Putamen (tissue), 1 donor: Measurements from ENCODE around the gene ZFTA.
"Not testable (repeated sequence)": the region's sequence is repeated elsewhere in the genome, so short reads cannot be mapped to it uniquely, and the experiment has no call there.

Source experiments
- DNase-seq: peaks from one replicate; pipeline ENCODE4 v3.0.0-alpha.2; 2016; ENCODE audit warnings: low spot score

The ZFTA gene

DNA sequence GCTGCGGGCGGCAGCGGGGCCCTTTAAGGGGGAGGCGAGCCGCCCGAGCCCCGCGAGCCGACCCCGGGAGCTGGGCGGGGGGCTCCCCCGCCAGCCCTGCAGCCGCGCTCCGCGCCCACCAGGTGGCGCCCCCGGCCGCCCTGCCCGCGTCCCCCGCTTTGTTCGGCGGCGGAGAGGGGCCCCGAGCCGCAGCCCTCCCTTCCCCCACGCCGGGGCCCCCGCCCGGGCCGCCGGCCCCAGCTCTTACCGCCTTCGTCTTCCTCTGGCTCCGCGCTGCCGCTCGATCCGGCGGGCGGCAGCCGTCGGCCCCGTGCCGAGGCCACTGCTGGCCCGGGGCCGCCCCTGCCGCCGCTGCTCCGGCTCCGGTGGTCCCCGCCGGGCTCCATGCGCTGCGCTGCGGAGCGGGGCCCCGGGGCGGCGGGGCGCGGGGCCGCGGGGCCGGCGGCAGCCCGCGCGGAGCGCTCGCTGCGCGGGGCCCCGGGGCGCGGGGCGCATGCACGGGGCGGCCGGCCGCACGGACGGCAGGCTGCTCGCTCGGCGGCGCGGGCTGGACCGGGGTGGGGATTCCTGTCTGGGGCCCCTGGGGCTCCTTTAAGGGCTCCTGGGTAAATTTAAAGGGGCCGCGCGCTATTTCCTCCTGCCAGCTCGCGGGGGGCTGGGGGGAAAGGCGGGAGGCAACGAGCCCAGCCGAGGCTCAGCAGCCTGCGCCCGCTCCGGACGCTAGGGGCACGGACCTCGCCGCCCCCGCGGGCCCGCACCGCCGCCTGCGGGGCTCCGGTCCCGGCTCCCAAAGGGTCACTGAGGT is at the start of gene ZFTA:
Gene ZFTA (minus strand): TSS at position 539 of the 805 bp plus-strand sequence. CDS start 153 bp downstream, at position 386.
- DNase-seq = no peak

DNA sequence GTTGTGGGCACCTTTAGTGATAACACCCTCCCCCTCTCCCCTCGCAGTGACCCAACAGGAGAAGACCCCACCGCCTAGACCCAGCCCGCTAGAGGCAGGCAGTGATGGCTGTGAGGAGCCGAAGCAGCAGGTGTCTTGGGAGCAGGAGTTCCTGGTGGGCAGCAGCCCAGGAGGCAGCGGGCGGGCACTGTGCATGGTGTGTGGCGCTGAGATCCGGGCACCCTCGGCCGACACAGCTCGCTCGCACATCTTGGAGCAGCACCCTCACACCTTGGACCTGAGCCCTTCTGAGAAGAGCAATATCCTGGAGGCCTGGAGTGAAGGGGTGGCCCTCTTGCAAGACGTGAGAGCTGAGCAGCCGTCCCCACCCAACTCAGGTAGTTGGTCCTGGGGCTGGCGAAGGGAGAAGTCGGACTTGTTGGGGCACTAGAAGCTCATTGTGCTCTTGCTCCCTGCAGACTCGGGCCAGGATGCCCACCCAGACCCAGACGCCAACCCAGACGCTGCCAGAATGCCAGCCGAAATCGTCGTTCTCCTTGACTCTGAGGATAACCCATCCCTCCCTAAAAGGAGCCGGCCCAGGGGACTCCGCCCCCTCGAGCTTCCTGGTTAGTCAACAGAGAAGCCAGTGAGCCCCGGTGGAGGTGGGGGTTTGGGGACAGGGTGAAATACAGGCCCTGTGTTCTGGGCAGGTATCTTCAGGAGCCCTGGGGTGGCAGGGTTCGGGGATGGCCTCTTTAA is 49.4 kb upstream of the ZFTA start:
- DNase-seq = no peak

DNA sequence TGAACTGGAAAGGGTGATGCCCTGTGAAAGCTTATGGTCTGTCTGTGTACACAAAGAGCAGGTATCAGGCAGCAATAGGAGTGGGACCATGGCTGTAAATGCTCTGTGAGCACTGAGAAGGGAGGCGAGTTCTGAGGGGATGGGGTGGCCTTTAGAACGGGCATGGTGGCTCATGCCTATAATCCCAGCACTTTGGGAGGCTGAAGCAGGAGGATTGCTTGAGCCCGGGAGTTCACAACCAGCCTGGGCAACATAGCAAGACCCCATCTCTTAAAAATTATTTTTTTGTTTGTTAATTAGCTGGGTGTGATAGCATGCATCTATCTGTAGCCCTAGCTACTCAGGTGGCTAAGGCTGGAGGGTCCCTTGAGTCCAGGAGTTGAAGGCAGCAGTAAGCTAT is 48.2 kb upstream of the ZFTA start:
- DNase-seq = no peak

DNA sequence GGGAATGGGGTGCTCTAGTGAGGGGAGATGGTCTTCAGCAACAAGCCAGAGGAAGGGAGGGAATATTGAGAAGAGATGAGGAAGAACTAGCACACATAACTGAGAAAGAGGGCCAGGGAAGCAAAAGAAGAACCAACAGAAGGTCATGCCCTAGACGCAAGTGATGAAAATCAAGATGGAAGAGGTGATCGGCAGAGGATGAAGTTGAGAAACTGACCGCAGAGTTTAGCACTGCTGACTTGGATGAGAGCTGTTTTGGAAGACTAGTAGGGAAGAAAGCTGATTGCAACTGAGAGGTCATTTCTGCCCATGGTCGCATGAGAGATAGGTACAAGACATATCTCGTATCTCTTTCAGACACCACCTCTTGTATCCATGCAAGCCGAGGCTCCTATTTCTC is 47.6 kb upstream of the ZFTA start:
- no peak for DNase-seq

DNA sequence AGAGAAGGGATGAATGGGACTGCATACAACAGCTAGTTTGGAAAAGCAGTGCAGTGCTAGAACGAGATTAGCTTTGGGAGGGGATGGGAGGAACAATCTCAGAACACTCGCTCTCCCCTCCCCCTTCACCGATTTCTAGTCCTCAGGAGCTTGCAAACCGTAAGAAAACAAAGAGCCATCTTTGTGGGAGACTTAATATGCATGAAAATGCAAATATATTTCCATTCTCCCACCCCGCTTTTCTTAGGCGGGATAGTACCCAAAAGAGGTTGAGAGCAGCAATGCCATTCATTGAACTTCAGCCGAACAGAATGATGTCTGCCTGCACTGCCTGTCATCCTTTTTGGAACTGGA is 45.8 kb upstream of the ZFTA start:
- no peak for DNase-seq

DNA sequence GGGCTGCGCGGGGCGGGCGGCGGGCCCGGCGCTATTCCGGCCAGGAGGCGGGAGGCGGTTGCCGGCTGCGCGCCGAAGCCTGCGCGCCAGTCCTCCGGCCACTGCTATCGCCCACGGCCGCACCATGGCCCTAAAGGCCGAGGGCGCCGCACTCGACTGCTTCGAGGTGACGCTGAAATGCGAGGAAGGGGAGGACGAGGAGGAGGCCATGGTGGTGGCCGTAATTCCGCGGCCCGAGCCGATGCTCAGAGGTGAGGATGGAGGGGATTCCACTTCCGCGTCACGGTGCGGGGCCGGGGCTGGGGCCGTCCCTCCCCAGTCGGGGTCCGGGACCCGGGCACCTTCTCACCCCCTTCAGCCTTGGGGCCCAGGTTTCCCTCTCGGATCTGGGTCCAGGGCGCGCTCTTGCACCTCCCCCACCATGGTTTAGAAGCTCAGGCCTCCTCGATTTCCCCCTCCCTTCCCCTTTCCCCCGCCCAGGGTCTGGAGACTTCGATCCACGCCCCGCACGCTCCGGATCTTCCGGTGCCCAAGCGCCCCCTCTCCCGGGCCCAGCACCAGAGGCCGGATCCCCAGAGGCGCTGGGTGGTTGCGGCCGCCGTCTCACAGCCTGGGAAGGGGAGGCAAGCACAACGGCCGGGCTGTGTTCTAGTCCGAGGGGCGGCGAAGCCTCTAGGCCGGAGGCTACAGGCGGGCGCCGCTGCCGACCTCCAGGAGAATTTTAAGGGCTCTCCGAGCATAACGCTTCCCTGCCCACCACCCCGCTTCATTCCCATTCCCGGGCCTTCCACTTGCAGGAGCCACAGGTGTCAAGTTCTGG is 45.2 kb upstream of the ZFTA start:
- peak; percentile 39 for DNase-seq

DNA sequence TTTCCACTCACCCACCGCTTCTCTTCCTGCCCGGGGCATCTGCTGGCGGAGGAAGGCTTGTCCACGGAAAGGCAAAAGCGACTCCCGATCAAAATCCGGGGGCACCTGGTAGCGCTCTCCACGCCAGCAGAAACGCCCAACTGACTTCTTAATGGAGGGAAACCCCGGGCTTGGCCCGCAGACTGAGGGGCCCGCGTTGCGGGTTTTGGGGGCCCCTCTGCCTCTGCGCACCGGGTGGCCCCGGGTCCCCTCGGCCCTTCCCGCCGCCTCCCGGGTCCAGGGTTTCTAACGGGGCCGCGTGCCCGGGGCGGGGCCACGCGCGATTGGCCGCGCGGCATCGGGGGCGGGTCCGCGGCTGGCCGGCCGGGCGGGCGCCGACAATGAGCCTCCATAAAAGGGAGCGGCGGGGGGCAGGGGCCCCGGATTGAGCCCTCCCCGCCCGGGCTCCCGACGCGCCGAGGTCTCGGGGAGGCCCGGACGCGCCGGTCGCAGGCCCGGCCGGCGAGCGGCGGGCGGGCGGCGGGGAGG is 44.5 kb upstream of the ZFTA start, which contains the start of gene SPINDOC:
Gene SPINDOC (plus strand): TSS at position 422 of the 528 bp plus-strand sequence. CDS start 231 bp downstream, outside the sequence.
- peak; percentile 82 for DNase-seq

DNA sequence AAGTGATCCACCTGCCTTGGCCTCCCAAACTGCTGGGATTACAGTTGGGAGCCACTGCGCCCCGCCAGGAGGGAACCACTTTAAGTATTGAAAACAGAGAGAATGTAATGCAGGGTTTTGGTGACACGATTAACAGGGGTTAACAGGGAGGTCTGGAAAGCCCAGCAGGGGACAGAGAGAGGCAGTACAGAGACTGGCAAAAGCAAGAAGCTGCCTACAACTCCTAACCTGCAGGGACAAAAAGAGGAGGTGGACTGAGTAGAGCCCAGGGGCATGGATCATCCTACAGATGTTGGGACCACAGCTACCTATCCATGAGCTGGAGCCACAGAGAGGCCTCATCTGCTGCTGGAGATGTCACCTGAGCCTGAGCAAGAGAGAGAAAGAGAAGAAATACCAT is 42.9 kb upstream of the ZFTA start:
- no peak for DNase-seq

DNA sequence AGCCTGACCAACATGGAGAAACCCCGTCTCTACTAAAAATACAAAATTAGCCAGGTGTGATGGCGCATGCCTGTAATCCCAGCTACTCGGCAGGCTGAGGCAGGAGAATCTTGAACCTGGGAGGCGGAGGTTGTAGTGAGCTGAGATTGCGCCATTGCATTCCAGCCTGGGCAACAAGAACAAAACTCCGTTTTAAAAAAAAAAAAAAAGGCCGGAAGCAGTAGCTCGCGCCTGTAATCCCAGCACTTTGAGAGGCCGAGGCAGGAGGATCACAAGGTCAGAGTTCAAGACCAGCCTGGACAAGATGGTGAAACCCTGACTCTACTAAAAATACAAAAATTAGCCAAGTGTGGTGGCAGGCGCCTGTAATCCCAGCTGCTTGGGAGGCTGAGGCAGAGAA is 41.8 kb upstream of the ZFTA start:
- DNase-seq = not testable (repeated sequence)

DNA sequence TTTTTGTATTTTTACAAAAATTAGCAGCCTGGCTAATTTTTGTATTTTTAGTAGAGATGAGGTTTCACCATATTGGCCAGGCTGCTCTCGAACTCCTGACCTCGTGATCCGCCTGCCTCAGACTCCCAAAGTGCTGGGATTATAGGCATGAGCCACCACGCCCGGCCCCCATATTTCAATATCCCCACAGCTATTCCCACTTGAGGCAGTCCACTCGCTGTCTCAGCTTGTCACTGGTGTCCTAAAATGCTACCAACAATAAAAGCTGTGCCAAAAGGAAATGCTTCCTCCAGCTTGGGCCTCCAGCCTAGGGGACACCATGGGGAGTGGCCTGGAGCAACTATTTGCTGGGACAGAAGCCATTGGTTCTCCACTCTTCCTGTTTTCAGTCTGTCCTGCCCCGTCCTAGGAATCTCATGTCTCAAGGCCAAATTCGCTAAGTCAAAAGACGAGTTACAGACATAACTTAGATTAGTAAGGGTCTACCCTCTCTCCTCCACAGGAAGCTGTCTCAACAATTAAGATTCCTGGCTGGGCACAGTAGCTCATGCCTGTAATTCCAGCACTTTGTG is 37.4 kb upstream of the ZFTA start:
- DNase-seq = no peak

DNA sequence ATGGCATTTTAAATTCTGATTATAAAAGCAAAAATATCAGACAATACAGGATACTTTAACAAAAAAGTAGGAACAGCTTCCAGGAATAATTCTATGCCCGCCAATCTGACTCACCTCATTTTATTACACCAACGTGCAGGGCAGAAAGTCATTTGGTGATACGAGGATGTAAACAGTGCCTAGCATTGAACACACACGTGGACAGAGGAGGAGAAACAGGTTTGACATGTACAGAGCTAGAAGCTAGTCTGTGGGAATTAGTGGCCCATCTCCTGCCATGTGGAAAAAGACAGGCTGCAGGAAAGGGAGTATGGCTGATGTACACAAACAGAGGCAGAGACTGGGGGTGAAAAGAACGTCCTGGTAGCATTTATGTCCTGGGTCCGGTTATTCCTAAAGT is 35.7 kb upstream of the ZFTA start:
- DNase-seq = no peak

DNA sequence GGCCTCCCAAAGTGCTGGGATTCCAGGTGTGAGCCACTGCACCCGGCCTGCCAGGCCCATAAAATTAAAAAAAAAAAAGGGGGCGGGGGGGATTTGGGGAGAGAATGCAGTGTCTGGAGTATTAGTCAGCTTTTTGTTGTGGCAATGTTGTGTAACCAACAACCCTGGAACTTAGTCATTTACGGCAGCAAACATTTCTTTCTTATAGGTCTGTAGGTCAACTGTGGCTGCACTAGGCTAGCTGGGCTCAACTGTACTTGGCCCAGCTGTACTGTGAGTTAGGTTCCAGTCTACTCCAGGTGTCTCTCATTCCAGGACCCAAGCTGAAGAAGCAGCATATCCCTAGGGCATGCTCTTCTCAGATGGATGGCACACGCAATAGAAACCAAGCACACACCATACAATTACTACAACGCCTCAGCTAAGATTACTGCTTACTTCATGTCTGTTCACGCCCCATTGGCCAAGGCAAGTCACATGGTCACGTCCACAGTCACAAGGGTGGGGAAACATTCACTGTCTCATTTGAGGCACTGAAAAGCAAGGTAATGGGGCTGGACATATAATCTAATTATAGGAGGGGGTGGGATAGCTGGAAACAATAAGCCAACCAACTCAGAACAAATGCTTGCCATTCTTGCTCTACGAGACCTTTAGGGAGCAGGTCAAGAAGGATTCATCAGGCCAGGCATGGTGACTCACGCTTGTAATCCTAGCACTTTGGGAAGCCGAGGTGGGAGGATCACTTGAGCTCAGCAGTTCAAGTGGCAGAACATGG is 34.3 kb upstream of the ZFTA start:
- no peak for DNase-seq

DNA sequence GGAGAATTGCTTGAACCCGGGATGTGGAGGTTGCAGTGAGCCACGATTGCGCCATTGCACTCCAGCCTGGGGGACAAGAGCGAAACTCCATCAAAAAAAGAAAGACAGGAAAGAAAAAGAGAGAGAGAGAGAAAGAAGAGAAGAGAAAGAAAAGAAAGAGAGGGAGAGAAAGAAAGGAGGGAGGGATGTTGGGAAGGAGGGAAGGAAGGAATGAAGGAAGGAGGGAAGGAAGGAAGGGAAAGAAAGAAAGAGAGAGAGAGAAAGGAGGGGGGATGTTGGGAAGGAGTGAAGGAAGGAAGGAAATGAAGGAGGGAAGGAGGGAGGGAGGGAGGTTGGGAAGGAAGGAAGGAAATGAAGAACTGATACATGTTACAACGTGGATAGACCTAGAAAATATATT is 32.3 kb upstream of the ZFTA start:
- no peak for DNase-seq

DNA sequence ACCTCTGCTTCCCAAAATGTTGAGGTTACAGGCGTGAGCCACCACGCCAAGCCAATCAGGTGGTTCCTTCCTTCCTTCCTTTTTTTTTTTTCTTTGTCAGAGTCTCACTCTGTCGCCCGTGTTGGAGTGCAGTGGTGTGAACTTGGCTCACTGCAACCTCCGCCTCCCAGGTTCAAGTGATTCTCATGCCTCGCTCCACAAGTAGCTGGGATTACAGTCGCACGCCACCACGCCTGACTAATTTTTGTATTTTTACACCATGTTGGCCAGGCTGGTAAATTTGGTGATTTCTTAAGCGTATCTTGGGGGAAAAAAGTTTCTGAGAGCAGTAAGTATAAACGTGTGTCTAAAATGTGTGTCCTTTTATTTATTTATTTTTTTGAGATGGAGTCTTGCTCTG is 26.5 kb upstream of the ZFTA start:
- no peak for DNase-seq

DNA sequence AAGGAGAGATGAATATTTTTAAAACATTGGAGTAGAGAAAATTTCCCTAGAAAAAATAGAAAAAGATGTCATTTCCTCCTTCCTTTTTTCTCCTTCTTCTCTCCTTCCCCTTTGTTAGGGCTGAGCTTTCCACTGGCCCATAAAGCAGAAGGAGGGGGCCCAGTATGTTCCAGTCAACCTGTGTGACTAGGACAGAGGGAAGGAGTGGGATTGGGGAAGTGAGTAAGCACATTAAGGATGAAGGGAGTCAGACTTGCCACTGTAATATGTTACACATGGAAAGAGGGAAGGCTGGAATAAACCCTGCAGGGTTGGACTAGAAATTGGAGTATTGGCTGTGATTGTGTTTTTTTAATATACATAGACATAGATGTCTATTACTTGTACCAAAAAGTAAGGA is 24.6 kb upstream of the ZFTA start:
- DNase-seq = no peak

DNA sequence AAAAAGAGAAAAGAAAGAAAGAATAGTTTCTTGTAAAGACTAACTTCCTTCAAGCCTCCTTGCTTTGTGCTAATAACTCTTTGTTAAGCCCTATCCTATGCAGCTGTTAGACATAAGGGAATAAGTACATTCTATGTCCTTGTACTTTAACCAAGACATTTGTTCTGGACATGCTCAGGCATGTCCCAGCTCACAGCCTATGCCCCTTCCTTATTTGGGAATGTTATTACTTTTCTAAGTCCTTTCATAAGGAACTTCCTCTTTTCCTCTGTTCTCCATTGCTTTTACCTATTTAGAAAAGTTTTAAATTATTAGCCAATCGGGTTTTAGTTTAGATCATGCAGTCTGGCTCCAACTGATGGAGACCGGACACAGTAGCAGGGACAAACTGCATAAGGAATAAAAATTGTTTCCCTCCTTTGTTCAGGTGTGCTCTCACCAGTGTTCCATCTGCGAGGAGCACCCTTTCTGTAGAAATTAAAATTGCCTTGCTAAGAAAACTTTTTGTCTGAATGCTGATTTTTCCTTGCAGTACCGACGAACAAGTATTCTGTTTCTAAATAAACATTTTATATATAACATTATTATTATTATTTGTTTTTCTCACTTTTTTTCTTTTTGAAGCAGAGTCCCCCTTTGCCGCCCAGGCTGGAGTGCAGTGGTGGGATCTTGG is 23.1 kb upstream of the ZFTA start:
- DNase-seq = no peak

DNA sequence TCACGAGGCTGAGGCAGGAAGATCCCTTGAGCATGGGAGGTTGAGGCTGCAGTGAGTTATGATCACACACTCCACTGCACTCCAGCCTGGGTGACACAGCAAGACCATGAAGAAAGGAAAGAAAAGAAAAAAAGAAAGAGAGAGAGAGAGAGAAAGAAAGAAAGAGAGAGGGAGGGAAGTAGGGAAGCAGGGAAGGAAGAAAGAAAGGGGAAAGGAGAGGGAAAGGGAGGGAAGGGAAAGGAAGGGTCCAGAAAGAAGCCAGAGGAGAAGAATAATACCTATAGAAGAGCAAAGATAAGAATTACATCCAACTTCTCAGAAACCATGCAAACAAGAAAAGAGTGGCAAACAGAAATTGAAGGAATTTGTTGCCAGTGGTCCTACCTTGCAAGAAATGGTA is 17.2 kb upstream of the ZFTA start:
- no peak for DNase-seq

DNA sequence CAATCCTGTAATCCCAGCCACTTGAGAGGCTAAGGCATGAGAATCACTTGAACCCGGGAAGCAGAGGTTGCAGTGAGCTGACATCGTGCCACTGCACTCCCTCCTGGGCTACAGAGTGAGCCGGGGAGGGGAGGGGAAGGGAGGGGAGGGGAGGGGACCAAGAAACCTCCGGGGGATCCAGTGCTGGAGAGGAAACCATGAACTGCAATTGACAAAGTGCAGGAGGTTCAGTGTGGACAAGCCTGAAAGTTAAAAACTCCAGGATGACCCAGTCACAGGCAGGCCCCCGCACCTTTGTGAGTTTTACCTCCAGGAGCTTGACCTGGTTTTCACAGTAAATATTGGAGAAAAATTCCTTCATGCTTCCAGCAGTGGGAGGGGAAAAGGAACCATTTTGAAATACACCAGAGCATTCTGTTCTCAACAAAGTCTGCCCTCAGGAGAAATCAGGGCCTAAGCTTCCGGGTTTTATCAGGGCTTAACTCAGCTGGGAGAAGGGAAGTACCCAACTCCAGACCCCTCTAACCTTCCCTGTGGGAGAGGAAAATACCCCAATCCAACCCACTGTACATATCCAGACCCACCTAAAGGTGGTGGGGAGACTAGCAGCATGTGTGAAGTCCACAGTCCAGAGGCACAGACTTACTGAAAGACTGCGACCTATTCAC is 15.5 kb upstream of the ZFTA start:
- DNase-seq = no peak

DNA sequence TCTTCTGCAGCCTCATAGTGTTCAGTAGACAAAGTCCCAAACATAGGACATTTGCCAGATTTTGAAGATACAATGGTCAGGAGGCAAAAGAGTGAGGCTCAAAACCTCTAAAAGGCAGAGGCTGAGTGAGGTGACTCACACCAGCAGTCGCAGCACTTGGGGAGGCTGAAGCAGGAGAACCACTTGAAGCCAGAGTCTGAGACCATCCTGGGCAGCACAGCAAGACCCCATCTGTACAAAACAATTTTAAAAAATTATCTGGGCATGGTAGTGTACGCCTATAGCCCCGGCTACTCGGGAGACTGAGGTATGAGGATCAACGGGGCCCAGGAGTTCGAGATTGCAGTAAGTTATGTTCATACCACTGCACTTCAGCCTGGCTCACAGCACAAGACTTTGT is 14.2 kb upstream of the ZFTA start:
- DNase-seq = no peak

DNA sequence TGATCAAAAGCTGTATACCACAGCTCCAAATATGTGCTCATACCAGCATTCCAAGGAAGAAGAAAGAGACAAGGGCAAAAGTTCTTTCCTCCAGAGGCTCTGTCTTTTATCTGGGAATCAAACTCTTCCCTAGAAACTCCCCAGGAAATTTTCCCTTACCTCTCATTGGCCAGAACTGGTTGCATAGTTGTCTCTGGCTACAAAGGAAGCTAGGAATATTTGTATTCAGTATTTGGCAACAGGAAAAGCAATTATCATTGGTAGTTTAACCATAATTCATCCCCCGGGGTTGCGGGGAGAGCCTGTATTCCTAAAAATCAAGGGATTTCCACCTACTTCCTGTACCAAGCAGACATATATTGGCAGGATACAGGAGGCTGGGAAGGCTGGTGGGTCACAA is 10.5 kb upstream of the ZFTA start:
- no peak for DNase-seq
